Measurements from ENCODE around the gene PLA2G4A. TPM values are rescaled to one million over a fixed set of nuclear protein-coding genes. Genes with fewer than 3 reads are reported as not detected.

Gene PLA2G4A
- 10.6 and 14.3 TPM in 2 replicates for total RNA-seq (2014; rRNA removed; shearing (Covaris generic))

GRCh38 chr1:186828611-186829454 is at the start of gene PLA2G4A:
Gene PLA2G4A, plus strand, starts transcription at chr1:186828949. Its CDS starts 25,406 bp downstream, at chr1:186854355.
- peak; percentile 88 for DNase-seq (ENCODE audit: low spot score)

GRCh38 chr1:186780076-186780475 is 48.7 kb upstream of the PLA2G4A start:
- DNase-seq (ENCODE audit: low spot score): no peak

DNA sequence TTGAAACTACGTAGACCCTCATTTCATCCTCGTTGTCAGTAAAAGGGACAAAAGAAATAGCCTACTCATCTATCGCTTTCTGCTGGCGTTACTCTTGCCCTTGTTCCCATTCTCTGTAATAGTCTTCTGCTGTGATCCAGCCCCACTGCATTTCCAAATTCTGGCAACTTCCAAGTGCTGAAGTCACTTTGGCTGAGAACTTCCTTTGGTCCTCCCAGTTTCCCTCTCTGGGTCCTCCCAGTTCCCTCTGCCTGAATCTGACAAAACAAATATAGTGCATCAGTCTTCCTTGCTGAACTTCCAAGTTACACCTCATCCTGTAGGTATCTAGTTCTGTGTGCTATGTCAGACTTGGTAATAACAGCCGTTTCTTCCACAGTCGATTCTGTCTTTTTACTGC is 47.0 kb upstream of the PLA2G4A start:
- no peak for DNase-seq (ENCODE audit: low spot score)

GRCh38 chr1:186782791-186783190 is 46.0 kb upstream of the PLA2G4A start:
- DNase-seq (ENCODE audit: low spot score): no peak

DNA sequence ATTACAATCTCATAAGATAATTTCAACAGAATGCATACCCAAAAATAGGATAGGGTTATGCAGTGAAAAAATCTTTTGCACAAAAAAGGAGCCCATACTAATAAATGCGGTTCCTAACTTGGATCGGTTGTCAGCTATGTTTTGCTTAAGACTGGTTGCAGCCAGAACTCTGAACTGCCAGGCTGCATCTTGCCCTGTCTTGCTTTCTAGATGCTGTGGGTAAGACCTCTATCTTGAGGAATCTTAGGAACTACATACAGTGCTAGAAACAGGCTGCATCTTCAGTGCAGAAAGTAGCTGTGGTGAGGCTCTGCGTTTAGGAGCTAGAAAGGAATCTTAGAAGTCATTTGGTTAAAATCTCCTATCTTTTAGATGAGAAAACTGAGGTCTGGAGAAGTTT is 45.6 kb upstream of the PLA2G4A start:
- DNase-seq (ENCODE audit: low spot score): no peak

- DNase-seq (ENCODE audit: low spot score): no peak
Measured at GRCh38 chr1:186785503-186785902, 43.2 kb upstream of the PLA2G4A start.

DNA sequence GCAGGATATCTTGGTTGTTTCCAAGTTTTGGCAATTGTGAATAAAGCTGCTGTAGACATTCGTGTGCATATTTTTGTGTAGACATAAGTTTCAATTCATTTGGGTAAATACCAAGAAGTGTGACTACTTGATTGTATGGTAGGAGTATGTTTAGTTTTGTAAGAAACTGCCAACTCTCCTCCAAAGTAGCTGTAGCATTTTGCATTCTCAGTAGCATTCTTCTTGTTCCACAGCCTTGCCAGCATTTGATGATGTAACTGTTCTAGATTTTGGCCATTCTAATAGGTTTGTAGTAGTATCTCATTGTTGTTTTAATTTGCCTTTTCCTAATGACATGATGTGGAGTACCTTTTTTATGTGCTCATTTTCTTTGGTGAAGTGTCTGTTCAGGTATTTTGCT is 38.6 kb upstream of the PLA2G4A start:
- no peak for DNase-seq (ENCODE audit: low spot score)

- peak; percentile 71 for DNase-seq (ENCODE audit: low spot score)
Measured at GRCh38 chr1:186792870-186793581, 35.7 kb upstream of the PLA2G4A start.

DNA sequence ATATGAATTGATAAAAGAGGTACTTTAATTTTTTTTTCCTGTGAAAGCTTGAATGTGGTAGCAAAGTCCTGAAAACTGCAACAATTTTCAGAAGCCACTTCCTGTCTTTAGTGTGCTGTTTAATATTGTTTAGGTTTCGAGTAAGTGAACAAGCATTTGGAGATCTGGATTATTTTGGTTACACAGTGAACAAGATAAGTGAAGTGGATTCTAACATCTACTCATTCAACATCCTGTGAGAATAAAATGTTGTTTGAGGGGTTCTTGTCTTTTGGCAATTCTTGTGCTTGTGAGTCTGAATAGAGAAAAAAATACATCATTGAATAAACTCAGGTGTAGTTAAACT is 35.2 kb upstream of the PLA2G4A start:
- peak; percentile 47 for DNase-seq (ENCODE audit: low spot score)

GRCh38 chr1:186798960-186799688 is 29.6 kb upstream of the PLA2G4A start:
- DNase-seq (ENCODE audit: low spot score): peak; percentile 36

GRCh38 chr1:186799689-186800054 is 29.1 kb upstream of the PLA2G4A start:
- peak; percentile 22 for DNase-seq (ENCODE audit: low spot score)

DNA sequence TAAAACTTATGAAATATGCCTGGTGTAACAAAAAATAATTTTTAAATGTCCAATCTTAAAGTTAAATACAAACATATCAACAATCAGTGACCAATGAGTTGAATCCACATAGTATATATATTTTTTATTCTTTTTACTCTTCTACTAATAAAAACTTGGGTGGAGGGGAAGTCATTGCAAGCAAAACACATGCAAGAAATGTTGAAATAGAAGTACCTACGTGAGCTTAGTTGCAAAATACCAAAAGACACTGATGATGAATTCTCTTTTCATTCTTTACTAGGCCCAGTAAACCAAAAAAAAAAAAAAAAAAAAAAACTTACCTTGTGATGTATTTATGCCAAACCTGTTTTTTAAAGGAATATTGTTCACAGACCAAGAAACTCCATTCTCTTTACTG is 26.4 kb upstream of the PLA2G4A start:
- DNase-seq (ENCODE audit: low spot score): no peak

- no peak for DNase-seq (ENCODE audit: low spot score)
Measured at GRCh38 chr1:186804679-186805078, 24.1 kb upstream of the PLA2G4A start.

DNA sequence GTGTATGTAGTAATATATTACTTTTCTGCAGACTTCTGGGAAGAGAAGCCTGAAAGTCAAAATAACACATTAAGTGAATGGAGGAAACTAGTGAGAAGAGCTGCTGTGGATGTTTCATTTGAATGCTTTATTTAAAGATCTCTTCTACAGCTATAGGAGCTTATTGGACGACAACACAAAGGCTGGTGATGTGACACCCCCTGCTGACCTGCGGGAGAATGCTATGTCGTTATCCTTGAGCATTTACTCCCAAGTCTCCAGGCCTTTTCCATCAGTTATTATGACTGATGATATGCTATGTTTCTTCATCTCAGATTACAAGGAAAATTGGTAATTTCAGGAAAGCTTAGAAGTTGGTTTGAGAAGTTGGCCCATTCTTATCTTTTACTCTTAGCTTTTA is 22.3 kb upstream of the PLA2G4A start:
- DNase-seq (ENCODE audit: low spot score): peak; percentile 78

- DNase-seq (ENCODE audit: low spot score): no peak
Measured at GRCh38 chr1:186807163-186807562, 21.6 kb upstream of the PLA2G4A start.

- DNase-seq (ENCODE audit: low spot score): no peak
Measured at GRCh38 chr1:186811892-186812291, 16.9 kb upstream of the PLA2G4A start.

DNA sequence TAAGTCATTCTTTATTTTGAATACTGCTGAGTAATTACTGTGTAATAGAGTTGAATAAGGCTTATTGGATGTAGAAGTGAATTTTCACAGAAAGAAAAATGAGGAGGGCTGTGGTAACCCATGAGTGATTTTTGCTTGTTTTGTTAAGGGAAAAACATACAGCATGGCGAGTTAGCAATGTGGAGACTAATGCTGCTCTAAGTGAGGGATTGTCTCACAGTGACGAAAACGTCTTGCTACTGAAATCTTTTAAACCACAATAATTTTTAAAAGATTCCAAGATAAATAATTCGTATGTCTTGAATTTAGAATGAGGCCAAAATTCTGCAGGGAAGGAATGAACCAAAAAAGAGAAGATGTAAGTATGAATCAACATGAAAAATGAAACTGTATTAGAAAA is 16.2 kb upstream of the PLA2G4A start:
- no peak for DNase-seq (ENCODE audit: low spot score)

- DNase-seq (ENCODE audit: low spot score): no peak
Measured at GRCh38 chr1:186813420-186813819, 15.3 kb upstream of the PLA2G4A start.

GRCh38 chr1:186819126-186819525 is 9.6 kb upstream of the PLA2G4A start:
- DNase-seq (ENCODE audit: low spot score): no peak

DNA sequence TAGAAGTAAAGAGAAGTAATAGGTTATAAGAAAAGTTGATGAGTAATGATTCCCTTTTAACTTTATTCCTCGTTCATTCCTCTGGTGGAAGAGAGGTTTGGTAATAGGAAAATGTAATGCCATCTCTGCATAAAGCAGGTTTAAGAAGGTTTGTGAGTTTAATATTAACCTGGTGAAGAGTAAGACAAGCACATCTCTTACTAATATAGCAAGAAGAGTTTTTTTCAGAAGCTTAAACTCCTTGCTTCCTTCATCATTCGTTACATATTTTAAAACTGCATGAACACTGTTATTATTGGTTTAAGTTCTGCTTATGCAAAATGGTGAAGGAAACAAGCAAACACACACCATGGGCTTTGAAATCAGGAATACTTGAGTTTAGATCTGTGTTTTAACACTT is 9.2 kb upstream of the PLA2G4A start:
- DNase-seq (ENCODE audit: low spot score): no peak

- DNase-seq (ENCODE audit: low spot score): peak; percentile 45
Measured at GRCh38 chr1:186829686-186830587, 1.2 kb downstream of the PLA2G4A start.

Measured in HT-29 (cell line).